DMS153 treated with DMSO at 0.1 percent for 48 hours (cell line): Measurements from ENCODE around the gene AURKAIP1.
"Not testable (repeated sequence)": the region's sequence is repeated elsewhere in the genome, so short reads cannot be mapped to it uniquely, and the experiment has no call there.

Experiments
- DNase-seq: peaks from one replicate; lab custom pipeline; 2025; ENCODE audit not compliant: unreplicated experiment; lab: John Stamatoyannopoulos, UW

Gene AURKAIP1

GRCh38 chr1:1387098-1388077 is 12.4 kb upstream of the AURKAIP1 start:
- DNase-seq, result no peak

DNA sequence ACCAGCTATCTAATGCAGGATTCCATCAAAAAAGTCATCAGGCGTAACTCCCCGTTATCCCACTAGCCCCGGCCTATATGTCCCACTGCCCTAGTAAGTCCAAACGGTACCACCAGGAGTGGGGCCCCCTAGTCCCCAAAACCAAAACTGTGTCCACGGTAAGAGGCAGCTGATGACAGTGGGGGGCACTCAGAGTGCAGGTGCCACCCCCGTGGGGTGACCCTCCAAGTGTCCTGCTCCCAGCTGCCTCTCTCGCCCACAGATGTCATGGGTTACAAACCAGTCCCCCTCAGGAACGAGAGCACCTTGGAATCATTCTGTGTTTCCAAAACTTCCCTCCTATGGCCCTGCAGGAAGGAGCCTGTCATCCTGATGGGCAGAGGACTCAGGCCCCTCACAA is 10.9 kb upstream of the AURKAIP1 start:
- DNase-seq, result no peak

DNA sequence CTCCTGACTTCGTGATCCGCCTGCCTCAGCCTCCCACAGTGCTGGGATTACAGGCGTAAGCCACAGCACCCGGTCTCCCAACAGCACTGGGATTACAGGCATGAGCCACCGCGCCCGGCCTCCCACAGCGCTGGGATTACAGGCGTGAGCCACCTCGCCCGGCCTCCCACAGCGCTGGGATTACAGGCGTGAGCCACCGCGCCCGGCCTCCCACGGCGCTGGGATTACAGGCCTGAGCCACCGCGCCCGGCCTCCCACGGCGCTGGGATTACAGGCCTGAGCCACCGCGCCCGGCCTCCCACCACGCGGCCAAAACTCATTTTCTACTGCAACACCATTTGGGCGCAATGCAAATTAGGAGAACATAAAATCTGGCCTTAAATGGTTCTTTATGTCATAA is 10.3 kb upstream of the AURKAIP1 start:
- DNase-seq, result not testable (repeated sequence)

DNA sequence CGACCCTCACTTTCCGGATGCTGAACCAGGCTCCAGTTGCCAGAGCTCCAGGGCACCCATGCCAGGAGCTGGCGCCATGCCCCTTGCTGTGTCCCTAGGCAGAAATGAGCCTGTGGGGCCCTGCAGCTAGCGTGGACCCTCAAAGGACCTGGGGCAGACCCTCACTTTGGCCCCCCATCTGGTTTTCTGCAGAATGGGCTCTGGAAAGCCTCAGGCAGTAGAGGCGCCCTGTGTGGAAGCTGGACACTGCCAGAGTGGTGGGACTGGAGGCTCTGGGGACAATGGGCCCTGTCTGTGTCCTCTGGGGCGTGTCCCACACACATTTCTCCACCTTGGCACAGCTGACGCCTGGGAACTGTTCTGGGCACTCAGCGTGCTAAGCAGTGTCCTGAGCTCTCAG is 6.3 kb upstream of the AURKAIP1 start:
- no peak for DNase-seq

DNA sequence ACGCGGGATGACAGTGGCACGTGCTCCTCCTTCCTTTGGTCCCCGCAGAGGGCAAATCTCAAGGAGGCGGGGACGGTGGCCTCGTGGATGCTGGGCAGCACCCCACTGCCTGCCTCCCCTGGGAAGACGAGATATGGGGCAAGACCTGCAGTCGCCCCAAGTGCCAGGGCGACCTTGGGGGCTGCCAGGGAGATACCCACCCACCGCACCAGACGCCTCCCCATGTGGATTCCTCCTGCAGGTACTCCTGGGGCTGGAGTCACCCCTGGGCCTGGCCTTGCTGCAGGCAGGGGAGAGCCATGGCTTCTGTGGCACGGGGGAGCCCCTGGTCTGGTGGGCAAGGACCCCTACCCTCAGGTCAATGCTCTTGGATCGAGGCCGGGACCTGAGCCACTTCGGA is 5.9 kb upstream of the AURKAIP1 start:
- DNase-seq, result no peak

DNA sequence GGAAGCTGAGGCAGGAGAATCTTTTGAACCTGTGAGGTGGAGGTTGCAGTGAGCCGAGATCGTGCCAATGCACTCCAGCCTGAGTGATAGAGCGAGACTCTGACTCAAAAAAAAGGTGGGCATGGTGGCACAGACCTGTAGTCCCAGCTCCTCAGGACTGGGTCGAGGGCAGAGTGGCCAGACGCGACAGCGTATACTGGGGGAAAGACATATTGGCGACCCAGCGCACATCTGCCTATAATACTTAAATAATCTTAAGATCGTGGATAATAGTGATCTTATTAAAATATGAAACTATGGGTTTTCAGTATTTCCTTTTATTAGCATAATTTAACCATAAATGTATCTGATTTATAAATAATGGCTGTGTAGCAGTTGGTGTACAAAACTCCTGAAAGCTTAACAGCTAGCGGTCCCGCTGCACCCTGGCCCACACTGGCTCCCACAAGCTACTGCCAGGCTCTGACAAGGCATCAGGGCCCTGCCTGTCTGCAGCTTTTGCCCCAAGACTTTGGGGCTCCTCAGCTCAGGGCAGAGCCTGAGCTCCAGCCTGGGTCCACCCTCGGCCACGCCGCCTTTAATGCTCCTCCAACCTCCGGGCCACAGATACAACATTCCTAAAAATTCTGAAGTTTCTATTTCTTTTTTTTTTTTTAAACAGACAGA is 2.7 kb upstream of the AURKAIP1 start:
- no peak for DNase-seq

GRCh38 chr1:1376551-1377226 is 1.7 kb upstream of the AURKAIP1 start:
- no peak for DNase-seq

GRCh38 chr1:1374589-1374928 is 448 bp downstream of the AURKAIP1 start:
- DNase-seq, result no peak

DNA sequence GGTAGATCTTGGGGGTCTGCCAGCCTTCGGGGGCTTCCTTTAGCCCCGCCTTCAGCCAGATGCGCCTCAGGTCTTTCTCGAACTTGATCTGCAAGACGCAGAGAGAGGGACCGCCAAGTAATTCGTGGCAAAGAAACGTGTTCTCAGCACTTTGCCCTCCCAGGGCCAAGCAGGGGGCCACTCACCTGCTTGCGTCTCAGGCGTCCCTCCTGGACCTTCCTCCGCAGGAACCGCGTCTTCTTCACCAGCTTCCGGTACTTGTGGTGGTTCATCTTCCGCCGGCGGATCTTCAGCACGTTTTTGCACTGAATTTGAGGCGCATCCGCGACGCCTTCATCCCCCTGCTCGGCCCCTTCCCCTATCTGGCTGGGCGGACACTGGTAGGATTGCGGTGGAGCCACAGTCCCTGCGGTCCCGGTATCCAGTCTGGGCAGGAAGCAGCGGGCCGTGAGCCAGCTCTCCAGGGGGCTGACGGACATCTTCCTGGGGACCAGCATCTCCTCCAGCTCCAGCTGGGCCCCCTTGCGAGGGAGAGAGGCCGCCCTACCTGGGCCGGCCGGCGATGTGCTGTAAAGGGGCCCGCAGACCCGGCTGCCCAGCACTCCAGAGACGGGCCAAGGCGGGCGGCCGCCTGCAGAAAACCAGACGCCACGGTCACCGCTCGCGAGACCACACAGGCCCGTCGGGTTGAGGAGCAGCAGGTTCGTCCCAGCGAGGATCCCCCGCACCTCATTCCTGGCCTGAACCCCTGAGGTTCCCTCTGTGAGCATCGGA is 1.0 kb downstream of the AURKAIP1 start:
- DNase-seq, result no peak

GRCh38 chr1:1373051-1373814 is 1.8 kb downstream of the AURKAIP1 start:
- DNase-seq, result no peak

- peak; percentile 50 for DNase-seq
These were observed 3.0 kb downstream of the AURKAIP1 start for GRCh38 chr1:1371746-1372711.

GRCh38 chr1:1371364-1371745 is 3.7 kb downstream of the AURKAIP1 start:
- DNase-seq, result no peak

GRCh38 chr1:1370771-1371300 is 4.2 kb downstream of the AURKAIP1 start:
- DNase-seq, result no peak

- DNase-seq, result not testable (repeated sequence)
These were observed 4.9 kb downstream of the AURKAIP1 start for GRCh38 chr1:1370094-1370493.

GRCh38 chr1:1367315-1367714 is 7.7 kb downstream of the AURKAIP1 start:
- DNase-seq, result no peak

- DNase-seq, result no peak
These were observed 8.3 kb downstream of the AURKAIP1 start for GRCh38 chr1:1366699-1367066.

DNA sequence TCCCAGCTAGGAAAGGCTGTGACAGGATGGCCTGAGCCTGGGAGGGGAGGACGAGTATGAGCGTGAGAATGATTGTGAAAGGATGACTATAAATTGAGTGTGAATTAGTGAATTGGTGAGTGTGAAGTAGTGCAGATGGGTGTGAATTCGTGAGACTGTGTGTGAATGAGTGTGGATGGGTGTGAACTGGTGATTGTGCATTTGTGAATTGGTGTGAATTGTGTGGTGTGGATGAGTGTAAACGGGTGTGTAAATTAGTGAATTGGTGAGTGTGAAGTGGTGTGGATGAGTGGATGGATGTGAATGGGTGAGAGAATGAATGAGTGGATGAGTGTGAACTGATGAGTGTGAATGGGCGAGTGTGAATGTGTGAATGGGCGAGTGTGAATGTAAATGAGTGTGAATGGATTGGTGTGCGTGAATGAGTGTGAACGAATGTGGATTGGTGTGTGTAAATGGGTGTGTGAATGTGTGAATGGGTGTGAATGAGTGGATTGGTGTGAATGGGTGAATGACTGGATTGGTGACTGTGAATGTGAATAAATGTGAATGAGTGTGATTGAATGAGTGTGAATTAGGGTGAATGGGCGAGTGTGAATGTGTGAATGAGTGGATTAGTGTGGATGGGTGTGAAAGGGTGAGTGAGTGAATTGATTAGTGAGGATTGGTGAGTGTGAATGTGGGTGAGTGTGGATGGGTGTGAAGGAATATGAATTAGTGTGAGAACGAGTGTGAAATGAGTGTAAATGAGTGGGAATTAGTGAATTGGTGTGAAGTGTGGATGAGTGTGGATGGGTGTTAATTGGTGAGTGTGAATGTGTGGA is 8.9 kb downstream of the AURKAIP1 start:
- no peak for DNase-seq

DNA sequence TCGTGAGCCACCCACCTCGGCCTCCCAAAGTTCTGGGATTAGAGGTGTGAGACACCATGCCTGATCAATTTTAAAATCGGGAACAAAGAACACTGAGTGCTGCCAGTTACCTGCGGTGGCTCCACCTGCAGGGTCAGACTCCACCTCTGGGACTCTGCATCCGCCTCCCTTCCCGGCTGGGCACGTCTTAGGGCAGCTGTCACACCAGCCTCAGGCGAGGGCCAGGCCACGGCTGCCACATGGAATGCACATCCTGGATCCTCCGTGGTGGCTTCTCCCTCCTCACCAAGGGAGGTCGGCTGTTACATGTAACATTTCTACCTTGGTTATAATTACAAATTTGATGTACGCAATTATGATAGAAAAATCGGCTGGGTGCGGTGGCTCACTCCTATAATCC is 10.7 kb downstream of the AURKAIP1 start:
- no peak for DNase-seq
